Measurements from ENCODE around the gene AMN.

AMN gene

GRCh38 chr14:102901633-102902032 lies 20.8 kb upstream of the AMN start:
- no peaks in the 10 kb centered on the region for H3K9me3 ChIP-seq
- TF ChIP-seq CTCF (IDR thresholded peaks at IDR 0.05): no peak
- H3K4me1 ChIP-seq (ENCODE audit: control insufficient read depth in 1 of 2, insufficient read depth in 1 of 2, low read depth in 1 of 2, low read length in 1 of 2): peaks cover 9 to 10% of the 10 kb centered on the region in 2 experiments
- no peaks in the 10 kb centered on the region for H3K27me3 ChIP-seq
- H3K27ac ChIP-seq: peak overlapping the region; percentile 18
- H3K36me3 ChIP-seq: peaks cover 69% of the 10 kb centered on the region
- H3K4me3 ChIP-seq (ENCODE audit: low read depth in 1 of 2, low read length in 1 of 2): no peak overlapping the region

GRCh38 chr14:102902086-102902485 lies 20.4 kb upstream of the AMN start:
- H3K4me3 ChIP-seq (ENCODE audit: low read depth in 1 of 2, low read length in 1 of 2): no peak overlapping the region
- TF ChIP-seq CTCF (IDR thresholded peaks at IDR 0.05): no peak
- peaks cover 9 to 10% of the 10 kb centered on the region in 2 experiments for H3K4me1 ChIP-seq (ENCODE audit: control insufficient read depth in 1 of 2, insufficient read depth in 1 of 2, low read depth in 1 of 2, low read length in 1 of 2)
- peaks cover 73% of the 10 kb centered on the region for H3K36me3 ChIP-seq
- no peaks in the 10 kb centered on the region for H3K27me3 ChIP-seq
- no peaks in the 10 kb centered on the region for H3K9me3 ChIP-seq
- no peak overlapping the region for H3K27ac ChIP-seq

GRCh38 chr14:102902523-102903247 lies 19.8 kb upstream of the AMN start:
- no peaks in the 10 kb centered on the region for H3K27me3 ChIP-seq
- H3K4me3 ChIP-seq (ENCODE audit: low read depth in 1 of 2, low read length in 1 of 2): no peak overlapping the region
- H3K4me1 ChIP-seq (ENCODE audit: control insufficient read depth in 1 of 2, insufficient read depth in 1 of 2, low read depth in 1 of 2, low read length in 1 of 2): peaks cover 9 to 10% of the 10 kb centered on the region in 2 experiments
- TF ChIP-seq CTCF (IDR thresholded peaks at IDR 0.05): no peak
- peaks cover 74% of the 10 kb centered on the region for H3K36me3 ChIP-seq
- no peaks in the 10 kb centered on the region for H3K9me3 ChIP-seq
- no peak overlapping the region for H3K27ac ChIP-seq

- Histone ChIP-seq H3K9me3 (no peaks in the 10 kb centered on the region), H3K4me1 (ENCODE audit: control insufficient read depth in 1 of 2, insufficient read depth in 1 of 2, low read depth in 1 of 2, low read length in 1 of 2) (peaks cover 9 to 10% of the 10 kb centered on the region in 2 experiments), H3K27ac (no peak overlapping the region), H3K36me3 (peaks cover 74% of the 10 kb centered on the region), H3K4me3 (ENCODE audit: low read depth in 1 of 2, low read length in 1 of 2) (no peak overlapping the region), H3K27me3 (no peaks in the 10 kb centered on the region)
- no peak for TF ChIP-seq CTCF (IDR thresholded peaks at IDR 0.05)
These were observed 19.1 kb upstream of the AMN start for GRCh38 chr14:102903248-102903888.

- no peaks in the 10 kb centered on the region for H3K9me3 ChIP-seq
- H3K4me1 ChIP-seq (ENCODE audit: control insufficient read depth in 1 of 2, insufficient read depth in 1 of 2, low read depth in 1 of 2, low read length in 1 of 2): peaks cover 9 to 10% of the 10 kb centered on the region in 2 experiments
- TF ChIP-seq CTCF (IDR thresholded peaks at IDR 0.05): no peak
- no peaks in the 10 kb centered on the region for H3K27me3 ChIP-seq
- peaks cover 74% of the 10 kb centered on the region for H3K36me3 ChIP-seq
- no peak overlapping the region for H3K4me3 ChIP-seq (ENCODE audit: low read depth in 1 of 2, low read length in 1 of 2)
- no peak overlapping the region for H3K27ac ChIP-seq
These were observed 18.5 kb upstream of the AMN start for GRCh38 chr14:102903889-102904512.
